GM18520 (cell line): Measurements from ENCODE around the gene PMM1.
"Not testable (repeated sequence)": the region's sequence is repeated elsewhere in the genome, so short reads cannot be mapped to it uniquely, and the experiment has no call there.

Source experiments
- ATAC-seq: cut with Tn5 transposase; IDR thresholded peaks from one replicate; pipeline ENCODE4 v1.9.1; 2021; ENCODE audit not compliant: unreplicated experiment

PMM1 gene

GRCh38 chr22:41589391-41590241, at the start of gene PMM1:
Gene PMM1, minus strand, starts transcription at chr22:41589840. Its CDS starts 35 bp downstream, at chr22:41589805.
- peak; percentile 88 for ATAC-seq

- ATAC-seq, result no peak
Observed at GRCh38 chr22:41638748-41639147, 49.1 kb upstream of the PMM1 start.

GRCh38 chr22:41638124-41638523, 48.5 kb upstream of the PMM1 start:
- ATAC-seq, result no peak

- not testable (repeated sequence) for ATAC-seq
Observed at GRCh38 chr22:41637623-41638022, 48.0 kb upstream of the PMM1 start.

- ATAC-seq, result no peak
Observed at GRCh38 chr22:41636467-41636866, 46.8 kb upstream of the PMM1 start.

GRCh38 chr22:41634610-41635009, 45.0 kb upstream of the PMM1 start:
- not testable (repeated sequence) for ATAC-seq

- ATAC-seq, result not testable (repeated sequence)
Observed at GRCh38 chr22:41631615-41632014, 42.0 kb upstream of the PMM1 start.

- not testable (repeated sequence) for ATAC-seq
Observed at GRCh38 chr22:41631115-41631514, 41.5 kb upstream of the PMM1 start.

GRCh38 chr22:41625577-41625976, 35.9 kb upstream of the PMM1 start:
- ATAC-seq, result no peak

GRCh38 chr22:41621911-41622179, 32.2 kb upstream of the PMM1 start:
- no peak for ATAC-seq

- peak; percentile 73 for ATAC-seq
Observed at GRCh38 chr22:41621099-41621910, 31.7 kb upstream of the PMM1 start, which contains the start of gene XRCC6. Gene XRCC6, plus strand, starts transcription at chr22:41621295. Its CDS starts 710 bp downstream, at chr22:41622005.

GRCh38 chr22:41620589-41621098, 31.0 kb upstream of the PMM1 start, which contains the start of gene DESI1:
Gene DESI1, minus strand, starts transcription at chr22:41621043. Its CDS starts 204 bp downstream, at chr22:41620839.
- peak; percentile 10 for ATAC-seq

- ATAC-seq, result no peak
Observed at GRCh38 chr22:41619979-41620588, 30.4 kb upstream of the PMM1 start.

- ATAC-seq, result no peak
Observed at GRCh38 chr22:41613456-41613855, 23.8 kb upstream of the PMM1 start.

- ATAC-seq, result no peak
Observed at GRCh38 chr22:41612603-41613306, 23.1 kb upstream of the PMM1 start.

GRCh38 chr22:41608386-41608785, 18.7 kb upstream of the PMM1 start:
- no peak for ATAC-seq

GRCh38 chr22:41603873-41604332, 14.3 kb upstream of the PMM1 start:
- ATAC-seq, result peak; percentile 86

GRCh38 chr22:41600976-41601375, 11.3 kb upstream of the PMM1 start:
- ATAC-seq, result no peak

- no peak for ATAC-seq
Observed at GRCh38 chr22:41598891-41599635, 9.4 kb upstream of the PMM1 start.

GRCh38 chr22:41598081-41598480, 8.4 kb upstream of the PMM1 start:
- no peak for ATAC-seq
